PFSK-1 (cell line): ENCODE results near the gene BCAS4.

Source experiments
- FOXP2 ChIP-seq: optimal IDR thresholded peaks from 2 replicates; pipeline ENCODE3; 2011; ENCODE audit warnings: borderline replicate concordance, control low read depth, inconsistent platforms; ENCODE audit not compliant: insufficient read depth; ENCODE audit errors: extremely low read length, extremely low read depth
- POLR2AphosphoS5 ChIP-seq: IDR thresholded peaks from 2 replicates; pipeline ENCODE4 v1.6.1; 2012; ENCODE audit warnings: low read depth, mild to moderate bottlenecking, control low read depth, low read length, moderate library complexity
- SIN3A ChIP-seq: IDR thresholded peaks from 2 replicates; pipeline ENCODE4 v1.6.1; 2012; ENCODE audit warnings: mild to moderate bottlenecking, low read length, moderate library complexity, borderline replicate concordance; ENCODE audit not compliant: insufficient read depth
- TAF1 ChIP-seq: IDR thresholded peaks from 2 replicates; pipeline ENCODE4 v1.6.1; 2012; ENCODE audit warnings: low read length, control low read depth, borderline replicate concordance; ENCODE audit not compliant: insufficient read depth
- TF ChIP-seq, protein P1 (sequence below), 2 experiments: IDR thresholded peaks; 2 replicates each; pipeline versions ENCODE4 v1.6.1 to v1.8.0; 2011 to 2012; ENCODE audit warnings: low read depth in 2 of 2, low read length in 2 of 2, control low read depth in 1 of 2, inconsistent platforms in 1 of 2, mild to moderate bottlenecking in 1 of 2, moderate library complexity in 1 of 2; ENCODE audit not compliant: insufficient read depth in 1 of 2

The BCAS4 gene

DNA sequence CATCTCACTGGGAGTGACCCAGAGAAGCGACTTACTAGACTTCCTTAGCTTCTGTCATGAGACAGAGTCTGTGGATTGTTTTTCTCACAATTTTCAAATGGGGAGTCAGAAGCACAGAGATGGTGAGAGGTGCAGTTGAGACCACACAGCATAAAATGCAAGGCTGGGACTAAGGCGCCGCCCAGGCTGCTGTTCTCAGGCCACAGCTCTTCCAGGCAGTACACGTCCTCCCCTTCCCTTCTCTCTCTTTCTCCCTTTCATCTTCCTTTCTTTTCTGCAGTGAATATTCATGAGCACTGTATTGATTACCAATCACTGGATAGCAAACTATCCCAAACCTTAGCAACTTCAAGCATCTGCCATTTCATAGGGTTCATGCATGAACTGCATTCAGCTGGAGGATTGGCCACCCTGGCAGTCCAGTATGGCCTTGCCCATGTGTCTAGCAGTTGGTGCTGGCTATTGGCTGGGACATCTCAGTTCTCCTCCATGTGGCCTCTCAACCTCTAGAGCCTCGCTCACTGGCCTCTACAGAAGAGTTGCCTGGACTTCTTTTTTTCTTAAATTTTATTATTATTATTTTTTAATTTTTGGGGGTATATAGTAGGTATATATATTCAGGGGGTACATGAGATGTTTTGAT is 11.4 kb downstream of the BCAS4 start:
- TF ChIP-seq, protein P1, sequence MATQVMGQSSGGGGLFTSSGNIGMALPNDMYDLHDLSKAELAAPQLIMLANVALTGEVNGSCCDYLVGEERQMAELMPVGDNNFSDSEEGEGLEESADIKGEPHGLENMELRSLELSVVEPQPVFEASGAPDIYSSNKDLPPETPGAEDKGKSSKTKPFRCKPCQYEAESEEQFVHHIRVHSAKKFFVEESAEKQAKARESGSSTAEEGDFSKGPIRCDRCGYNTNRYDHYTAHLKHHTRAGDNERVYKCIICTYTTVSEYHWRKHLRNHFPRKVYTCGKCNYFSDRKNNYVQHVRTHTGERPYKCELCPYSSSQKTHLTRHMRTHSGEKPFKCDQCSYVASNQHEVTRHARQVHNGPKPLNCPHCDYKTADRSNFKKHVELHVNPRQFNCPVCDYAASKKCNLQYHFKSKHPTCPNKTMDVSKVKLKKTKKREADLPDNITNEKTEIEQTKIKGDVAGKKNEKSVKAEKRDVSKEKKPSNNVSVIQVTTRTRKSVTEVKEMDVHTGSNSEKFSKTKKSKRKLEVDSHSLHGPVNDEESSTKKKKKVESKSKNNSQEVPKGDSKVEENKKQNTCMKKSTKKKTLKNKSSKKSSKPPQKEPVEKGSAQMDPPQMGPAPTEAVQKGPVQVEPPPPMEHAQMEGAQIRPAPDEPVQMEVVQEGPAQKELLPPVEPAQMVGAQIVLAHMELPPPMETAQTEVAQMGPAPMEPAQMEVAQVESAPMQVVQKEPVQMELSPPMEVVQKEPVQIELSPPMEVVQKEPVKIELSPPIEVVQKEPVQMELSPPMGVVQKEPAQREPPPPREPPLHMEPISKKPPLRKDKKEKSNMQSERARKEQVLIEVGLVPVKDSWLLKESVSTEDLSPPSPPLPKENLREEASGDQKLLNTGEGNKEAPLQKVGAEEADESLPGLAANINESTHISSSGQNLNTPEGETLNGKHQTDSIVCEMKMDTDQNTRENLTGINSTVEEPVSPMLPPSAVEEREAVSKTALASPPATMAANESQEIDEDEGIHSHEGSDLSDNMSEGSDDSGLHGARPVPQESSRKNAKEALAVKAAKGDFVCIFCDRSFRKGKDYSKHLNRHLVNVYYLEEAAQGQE (IDR thresholded peaks at IDR 0.05; ENCODE audit: insufficient read depth in 1 of 2, low read depth in 2 of 2, low read length in 2 of 2) = no peak
- TF ChIP-seq SIN3A (no peak), TAF1 (no peak), POLR2AphosphoS5 (no peak), FOXP2 (no peak)

DNA sequence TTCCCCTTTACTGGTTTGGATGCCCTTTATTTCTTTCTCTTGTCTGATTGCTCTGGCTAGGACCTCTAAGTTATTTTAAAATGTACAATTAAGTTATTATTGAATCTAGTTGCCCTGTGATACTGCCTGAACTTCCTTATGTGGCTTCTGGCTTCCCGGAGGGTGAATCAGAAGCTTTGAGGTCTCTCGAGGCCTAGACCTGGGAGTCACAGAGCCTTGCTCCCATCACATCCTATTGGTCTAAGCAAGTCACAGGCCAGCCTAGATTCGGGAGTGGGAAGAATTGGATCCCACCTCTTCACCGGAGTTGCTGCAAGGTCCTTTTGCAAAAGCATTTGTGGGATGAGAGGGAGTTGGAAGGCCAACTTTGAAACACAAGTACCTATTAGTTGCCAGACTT is 15.2 kb downstream of the BCAS4 start:
- TF ChIP-seq POLR2AphosphoS5 = no peak
- no peak for TF ChIP-seq TAF1
- TF ChIP-seq, protein P1 (IDR thresholded peaks at IDR 0.05; ENCODE audit: insufficient read depth in 1 of 2, low read depth in 2 of 2, low read length in 2 of 2) = no peak
- no peak for TF ChIP-seq SIN3A
- TF ChIP-seq FOXP2 = no peak

DNA sequence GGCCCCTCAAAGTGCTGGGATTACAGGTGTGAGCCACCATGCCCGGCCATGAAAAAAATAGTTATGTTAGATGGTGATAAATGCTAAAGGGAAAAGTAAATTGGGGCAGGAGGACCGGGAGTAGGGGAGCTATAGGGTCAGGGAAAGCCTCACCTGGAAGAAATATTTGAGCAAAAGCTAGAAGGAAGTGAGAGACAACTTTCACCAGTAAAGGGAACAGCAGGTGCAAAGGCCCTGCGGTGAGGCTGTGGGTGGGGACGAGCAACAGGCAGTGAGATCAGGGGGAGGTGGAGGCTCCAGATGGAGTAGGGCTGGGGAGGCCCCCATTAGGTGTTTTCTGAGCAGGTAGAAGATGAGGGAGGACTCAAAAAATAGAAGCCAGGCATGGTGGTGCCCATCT is 16.0 kb downstream of the BCAS4 start:
- TF ChIP-seq POLR2AphosphoS5 (no peak), TAF1 (no peak), SIN3A (no peak), FOXP2 (no peak)
- TF ChIP-seq, protein P1 (IDR thresholded peaks at IDR 0.05; ENCODE audit: insufficient read depth in 1 of 2, low read depth in 2 of 2, low read length in 2 of 2) = no peak

DNA sequence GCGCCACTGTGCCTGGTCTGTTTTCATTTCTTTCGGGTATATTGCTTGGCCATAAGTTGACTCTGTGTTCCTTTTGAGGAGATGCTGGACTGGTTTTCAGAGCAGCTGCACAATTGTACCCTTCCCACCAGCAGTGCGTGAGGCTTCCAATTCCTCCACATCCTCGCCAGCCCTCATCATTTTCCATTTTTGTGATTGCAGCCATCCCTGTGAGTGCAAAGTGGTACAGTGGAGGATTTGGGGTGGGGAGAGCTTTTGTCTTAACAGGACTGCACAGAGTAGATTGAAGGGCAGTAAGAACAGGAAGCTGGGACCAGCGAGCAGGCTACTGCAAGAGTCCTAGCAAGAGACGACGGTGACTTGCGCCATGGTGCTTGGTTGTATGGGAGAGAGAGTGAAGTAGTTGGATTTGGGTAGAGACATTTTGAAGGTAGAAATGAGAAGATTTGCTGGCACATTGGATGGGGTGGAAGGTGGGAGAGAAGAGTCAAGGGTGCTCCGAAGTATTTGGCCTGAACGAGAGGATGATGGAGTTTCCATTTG is 18.3 kb downstream of the BCAS4 start:
- TF ChIP-seq TAF1 (no peak), FOXP2 (no peak), POLR2AphosphoS5 (no peak), SIN3A (no peak)
- TF ChIP-seq, protein P1 (IDR thresholded peaks at IDR 0.05; ENCODE audit: insufficient read depth in 1 of 2, low read depth in 2 of 2, low read length in 2 of 2) = no peak
